Measurements from ENCODE around the gene PCNX2.

GRCh38 chr1:233299450-233299849, 3.9 kb upstream of the PCNX2 start:
- TF ChIP-seq CTCF (IDR thresholded peaks at IDR 0.05) (no peak), EP300 (IDR thresholded peaks at IDR 0.05) (no peak)
